ENCODE results near the gene HIVEP3.

Gene HIVEP3

DNA sequence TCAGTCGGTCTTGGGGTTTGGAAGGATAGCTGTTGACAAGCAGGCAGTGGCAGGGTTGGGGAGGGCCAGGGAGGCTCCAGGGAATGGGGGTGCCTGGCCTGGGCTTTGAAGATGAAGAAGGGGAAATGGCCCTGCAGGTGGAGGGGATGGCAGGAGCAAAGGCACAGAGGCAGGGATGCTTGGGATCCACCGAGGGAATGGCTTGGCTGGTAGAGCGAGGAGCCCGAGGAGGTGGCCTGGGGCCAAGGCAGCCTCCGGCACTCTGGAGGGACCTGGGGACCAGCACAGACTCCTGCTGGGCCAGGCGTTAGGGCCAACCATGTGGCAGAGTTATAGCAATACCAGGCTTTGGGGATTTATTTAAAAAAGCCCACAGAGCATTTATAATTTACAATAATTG lies 371.4 kb downstream of the HIVEP3 start:
- DNase-seq (ENCODE audit: low read depth in 1 of 2, low spot score in 1 of 2), result no peak
- TF ChIP-seq, protein P1, sequence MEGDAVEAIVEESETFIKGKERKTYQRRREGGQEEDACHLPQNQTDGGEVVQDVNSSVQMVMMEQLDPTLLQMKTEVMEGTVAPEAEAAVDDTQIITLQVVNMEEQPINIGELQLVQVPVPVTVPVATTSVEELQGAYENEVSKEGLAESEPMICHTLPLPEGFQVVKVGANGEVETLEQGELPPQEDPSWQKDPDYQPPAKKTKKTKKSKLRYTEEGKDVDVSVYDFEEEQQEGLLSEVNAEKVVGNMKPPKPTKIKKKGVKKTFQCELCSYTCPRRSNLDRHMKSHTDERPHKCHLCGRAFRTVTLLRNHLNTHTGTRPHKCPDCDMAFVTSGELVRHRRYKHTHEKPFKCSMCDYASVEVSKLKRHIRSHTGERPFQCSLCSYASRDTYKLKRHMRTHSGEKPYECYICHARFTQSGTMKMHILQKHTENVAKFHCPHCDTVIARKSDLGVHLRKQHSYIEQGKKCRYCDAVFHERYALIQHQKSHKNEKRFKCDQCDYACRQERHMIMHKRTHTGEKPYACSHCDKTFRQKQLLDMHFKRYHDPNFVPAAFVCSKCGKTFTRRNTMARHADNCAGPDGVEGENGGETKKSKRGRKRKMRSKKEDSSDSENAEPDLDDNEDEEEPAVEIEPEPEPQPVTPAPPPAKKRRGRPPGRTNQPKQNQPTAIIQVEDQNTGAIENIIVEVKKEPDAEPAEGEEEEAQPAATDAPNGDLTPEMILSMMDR (IDR thresholded peaks at IDR 0.05; ENCODE audit: insufficient read depth, low read length), result no peak
- TF ChIP-seq POLR2AphosphoS5 (IDR thresholded peaks at IDR 0.05; ENCODE audit: low read depth), result no peak
- TF ChIP-seq GABPA (IDR thresholded peaks at IDR 0.05; ENCODE audit: low read depth), result no peak
- TF ChIP-seq, protein P2, sequence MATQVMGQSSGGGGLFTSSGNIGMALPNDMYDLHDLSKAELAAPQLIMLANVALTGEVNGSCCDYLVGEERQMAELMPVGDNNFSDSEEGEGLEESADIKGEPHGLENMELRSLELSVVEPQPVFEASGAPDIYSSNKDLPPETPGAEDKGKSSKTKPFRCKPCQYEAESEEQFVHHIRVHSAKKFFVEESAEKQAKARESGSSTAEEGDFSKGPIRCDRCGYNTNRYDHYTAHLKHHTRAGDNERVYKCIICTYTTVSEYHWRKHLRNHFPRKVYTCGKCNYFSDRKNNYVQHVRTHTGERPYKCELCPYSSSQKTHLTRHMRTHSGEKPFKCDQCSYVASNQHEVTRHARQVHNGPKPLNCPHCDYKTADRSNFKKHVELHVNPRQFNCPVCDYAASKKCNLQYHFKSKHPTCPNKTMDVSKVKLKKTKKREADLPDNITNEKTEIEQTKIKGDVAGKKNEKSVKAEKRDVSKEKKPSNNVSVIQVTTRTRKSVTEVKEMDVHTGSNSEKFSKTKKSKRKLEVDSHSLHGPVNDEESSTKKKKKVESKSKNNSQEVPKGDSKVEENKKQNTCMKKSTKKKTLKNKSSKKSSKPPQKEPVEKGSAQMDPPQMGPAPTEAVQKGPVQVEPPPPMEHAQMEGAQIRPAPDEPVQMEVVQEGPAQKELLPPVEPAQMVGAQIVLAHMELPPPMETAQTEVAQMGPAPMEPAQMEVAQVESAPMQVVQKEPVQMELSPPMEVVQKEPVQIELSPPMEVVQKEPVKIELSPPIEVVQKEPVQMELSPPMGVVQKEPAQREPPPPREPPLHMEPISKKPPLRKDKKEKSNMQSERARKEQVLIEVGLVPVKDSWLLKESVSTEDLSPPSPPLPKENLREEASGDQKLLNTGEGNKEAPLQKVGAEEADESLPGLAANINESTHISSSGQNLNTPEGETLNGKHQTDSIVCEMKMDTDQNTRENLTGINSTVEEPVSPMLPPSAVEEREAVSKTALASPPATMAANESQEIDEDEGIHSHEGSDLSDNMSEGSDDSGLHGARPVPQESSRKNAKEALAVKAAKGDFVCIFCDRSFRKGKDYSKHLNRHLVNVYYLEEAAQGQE (IDR thresholded peaks at IDR 0.05; ENCODE audit: insufficient replicate concordance, low read depth), result no peak
- no peak for TF ChIP-seq SPI1 (IDR thresholded peaks at IDR 0.05; ENCODE audit: borderline replicate concordance, low read depth)
- H3K4me3 ChIP-seq (replicated peaks; ENCODE audit: insufficient read depth, low read length), result no peak overlapping the region
- no peak overlapping the region for H3K27ac ChIP-seq (replicated peaks)
- no peaks in the 10 kb centered on the region for H3K27me3 ChIP-seq (ENCODE audit: insufficient read depth, poor library complexity, severe bottlenecking)

DNA sequence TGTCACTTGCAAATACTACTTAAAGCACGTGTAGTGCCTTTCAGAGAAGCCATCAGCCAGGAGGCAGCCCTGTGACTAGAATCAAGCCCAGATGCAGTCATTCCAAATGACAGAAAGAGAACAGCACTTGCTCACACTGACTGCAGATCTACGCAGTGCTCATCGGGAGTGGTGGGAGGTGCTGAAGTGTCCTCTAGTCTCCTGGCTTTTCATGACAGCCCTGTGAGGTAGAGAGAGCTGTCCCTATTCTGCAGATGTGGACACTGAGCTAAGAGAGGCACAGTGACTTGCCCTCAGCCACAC lies 371.9 kb downstream of the HIVEP3 start:
- no peak for DNase-seq (ENCODE audit: low read depth in 1 of 2, low spot score in 1 of 2)
- H3K4me3 ChIP-seq (replicated peaks; ENCODE audit: insufficient read depth, low read length), result no peak overlapping the region
- TF ChIP-seq SPI1 (IDR thresholded peaks at IDR 0.05; ENCODE audit: borderline replicate concordance, low read depth), result no peak
- TF ChIP-seq POLR2AphosphoS5 (IDR thresholded peaks at IDR 0.05; ENCODE audit: low read depth), result no peak
- TF ChIP-seq, protein P2 (IDR thresholded peaks at IDR 0.05; ENCODE audit: insufficient replicate concordance, low read depth), result no peak
- TF ChIP-seq, protein P1 (IDR thresholded peaks at IDR 0.05; ENCODE audit: insufficient read depth, low read length), result no peak
- no peak for TF ChIP-seq GABPA (IDR thresholded peaks at IDR 0.05; ENCODE audit: low read depth)

DNA sequence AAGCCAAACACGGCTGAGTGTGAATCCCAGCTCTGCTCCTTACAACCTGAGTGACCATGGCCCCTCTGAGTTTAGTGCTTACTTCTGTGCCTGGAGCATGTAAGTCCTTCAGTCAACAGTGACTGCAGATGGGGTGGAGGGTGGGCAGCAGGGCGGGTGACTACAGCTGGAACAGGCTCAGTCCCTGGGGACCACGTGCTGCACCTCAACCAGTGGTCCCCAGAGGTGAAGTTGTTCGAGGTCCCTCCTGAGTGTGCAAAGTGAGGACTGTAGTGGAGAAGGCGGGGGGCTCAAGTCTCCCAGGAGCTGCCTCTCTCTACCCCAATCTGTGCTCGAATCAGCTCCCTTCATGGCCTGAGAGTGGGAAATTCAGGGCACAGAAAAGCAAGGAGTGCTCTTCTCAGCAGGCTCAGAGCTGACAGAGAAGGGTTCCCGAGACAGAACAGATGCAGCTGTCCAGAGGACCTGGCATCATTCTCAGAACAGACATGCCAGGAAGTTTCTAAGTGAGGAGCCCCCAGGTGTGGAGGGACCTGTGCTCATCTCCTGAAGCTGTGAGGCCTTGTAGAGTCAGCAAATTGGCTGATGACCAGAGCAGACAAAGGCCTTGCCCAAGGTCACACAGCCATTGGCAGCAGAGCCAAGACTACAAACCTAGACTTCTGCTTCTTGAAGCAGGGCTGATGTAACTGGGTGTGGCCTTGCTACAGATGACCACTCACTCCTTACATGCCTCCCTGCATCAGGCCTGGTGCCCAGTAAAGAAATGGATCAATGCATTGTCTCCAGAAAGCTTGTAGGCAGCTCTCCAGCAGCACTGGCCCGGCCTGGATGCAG lies 372.5 kb downstream of the HIVEP3 start:
- H3K27me3 ChIP-seq (ENCODE audit: insufficient read depth, poor library complexity, severe bottlenecking), result no peaks in the 10 kb centered on the region
- H3K27ac ChIP-seq (replicated peaks), result no peak overlapping the region
- no peak for DNase-seq (ENCODE audit: low read depth in 1 of 2, low spot score in 1 of 2)
- no peak overlapping the region for H3K4me3 ChIP-seq (replicated peaks; ENCODE audit: insufficient read depth, low read length)
- TF ChIP-seq GABPA (IDR thresholded peaks at IDR 0.05; ENCODE audit: low read depth) (no peak), SPI1 (IDR thresholded peaks at IDR 0.05; ENCODE audit: borderline replicate concordance, low read depth) (no peak), POLR2AphosphoS5 (IDR thresholded peaks at IDR 0.05; ENCODE audit: low read depth) (no peak)
- TF ChIP-seq, protein P2 (IDR thresholded peaks at IDR 0.05; ENCODE audit: insufficient replicate concordance, low read depth), result no peak
- TF ChIP-seq, protein P1 (IDR thresholded peaks at IDR 0.05; ENCODE audit: insufficient read depth, low read length), result no peak

More for the DNA sequence above, 371.9 kb downstream of the HIVEP3 start:
- Histone ChIP-seq H3K27ac (replicated peaks) (no peak overlapping the region), H3K27me3 (ENCODE audit: insufficient read depth, poor library complexity, severe bottlenecking) (no peaks in the 10 kb centered on the region)
